Pancreas (tissue), 10 donors: ENCODE results near the gene PAGE4. TPM values are rescaled to one million over a fixed set of nuclear protein-coding genes. Genes with fewer than 3 reads are reported as not detected.

ENCODE experiments used
- ATAC-seq, 4 donors: fragments of 200-7000 bp; cut with Tn5 transposase; one replicate each; pipeline versions ENCODE4 v1.8.0 to v1.9.1; 2020; ENCODE audit warnings: mild to moderate bottlenecking in 4 of 4, moderate library complexity in 4 of 4
- DNase-seq, 6 donors: peaks; one replicate each; pipeline ENCODE4 v3.0.0-alpha.2; 2020
- FAIRE-seq: peaks from 2 replicates; lab custom pipeline; 2012; peaks lifted over from hg19 to GRCh38; lab: Jason Lieb, UNC
- H3K27ac ChIP-seq, 4 donors: fragments of 200-600 bp; sonication (generic); 1 replicate in 3 of 4; 2 replicates in 1 of 4; pipeline versions ENCODE4 v1.5.0 to v1.8.0; 2020
- H3K27me3 ChIP-seq, 4 donors: fragments of 200-600 bp; one replicate each; pipeline ENCODE4 v1.8.0; 2021
- H3K36me3 ChIP-seq, 3 donors: fragments of 200-600 bp; sonication (generic) in 1 of 3; one replicate each; pipeline versions ENCODE4 v1.5.0 to v1.8.0; 2020 to 2021
- H3K4me1 ChIP-seq, 3 donors: fragments of 200-600 bp; one replicate each; pipeline ENCODE4 v1.8.0; 2021
- H3K4me3 ChIP-seq, 4 donors: fragments of 200-600 bp; sonication (generic) in 2 of 4; one replicate each; pipeline versions ENCODE4 v1.5.0 to v1.8.0; 2020 to 2021
- H3K9me3 ChIP-seq, 4 donors: fragments of 200-600 bp; one replicate each; pipeline ENCODE4 v1.8.0; 2021
- WGBS, 2 donors: extraction: QIAGEN DNeasy Blood & Tissue Kit; methylation state at CpG; one replicate each; pipeline ENCODE4 v1.1.7; 2013; 5-methylcytosine and 5-hydroxymethylcytosine counted together
- intact Hi-C, 3 donors: fragments of 100-400 bp; cut with DNase I; formaldehyde crosslinking; loops; one replicate each; pipeline versions ENCODE4 v1.11.1 to v1.14.2; 2022
- polyA plus RNA-seq, 2 donors: library from polyadenylated mRNA; stranded (reverse); fragments of 200-250 nt; gene quantifications; one replicate each; pipeline ENCODE4 v1.2.3, GENCODE V29; 2013
- total RNA-seq, 6 donors: library from RNA; stranded (reverse); fragmentation: NEBNext Ultra II Directional in 4 of 6; extraction: Animal tissue kit (Norgen Biotek cat#: 25700) in 4 of 6; gene quantifications; one replicate each; pipeline versions ENCODE4 v1.2.1 to v1.2.4, GENCODE V29; 2021 to 2023
- TF ChIP-seq, protein P1 (sequence below), 4 donors: fragments of 200-600 bp; sonication (generic) in 3 of 4; IDR thresholded peaks; one replicate each; pipeline versions ENCODE4 v1.5.0 to v1.8.0; 2021; ENCODE audit warnings: antibody characterized with exemption in 4 of 4
- donor health status: healthy with polysubstance abuse.
- donor health status: DM: no; HTN: no; CAD: no; lungs with moderate emphysema.
- donor health status: DM: no; HTN: no; CAD: no.
- donor health status: control.
- donor health status: control.
- donor health status: Bipolar disorder and iron deficiency.
- donor health status: DM: yes; HTN: yes; CAD: no.
- donor health status: DM: no; HTN: no; CAD: no.
- donor health status: DM: no; HTN: no; CAD: no.
- donor health status: DM: yes; HTN: yes; CAD: no.

PAGE4 gene
- total and polyA plus RNA-seq, 8 donors: not detected

DNA sequence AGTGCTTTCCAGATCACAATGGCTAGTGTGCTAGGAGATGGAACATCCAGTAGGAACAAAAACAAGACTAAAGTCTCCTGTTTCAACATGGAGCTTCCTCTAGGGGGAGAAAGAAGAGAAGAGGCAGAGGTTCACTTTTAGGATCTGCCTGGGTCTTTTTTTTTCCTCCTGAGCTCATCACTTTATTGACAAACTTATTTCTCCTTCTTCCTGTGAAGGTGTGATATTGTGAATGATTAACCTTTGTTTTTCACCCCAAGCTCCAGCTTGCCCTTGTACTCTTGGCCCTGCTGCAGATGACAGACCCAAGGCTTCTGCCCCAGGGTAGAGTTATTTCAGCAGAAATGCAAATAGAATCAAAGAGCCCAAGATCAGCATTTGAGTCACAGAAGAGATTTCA lies 13.5 kb downstream of the PAGE4 start:
- TF ChIP-seq, protein P1, sequence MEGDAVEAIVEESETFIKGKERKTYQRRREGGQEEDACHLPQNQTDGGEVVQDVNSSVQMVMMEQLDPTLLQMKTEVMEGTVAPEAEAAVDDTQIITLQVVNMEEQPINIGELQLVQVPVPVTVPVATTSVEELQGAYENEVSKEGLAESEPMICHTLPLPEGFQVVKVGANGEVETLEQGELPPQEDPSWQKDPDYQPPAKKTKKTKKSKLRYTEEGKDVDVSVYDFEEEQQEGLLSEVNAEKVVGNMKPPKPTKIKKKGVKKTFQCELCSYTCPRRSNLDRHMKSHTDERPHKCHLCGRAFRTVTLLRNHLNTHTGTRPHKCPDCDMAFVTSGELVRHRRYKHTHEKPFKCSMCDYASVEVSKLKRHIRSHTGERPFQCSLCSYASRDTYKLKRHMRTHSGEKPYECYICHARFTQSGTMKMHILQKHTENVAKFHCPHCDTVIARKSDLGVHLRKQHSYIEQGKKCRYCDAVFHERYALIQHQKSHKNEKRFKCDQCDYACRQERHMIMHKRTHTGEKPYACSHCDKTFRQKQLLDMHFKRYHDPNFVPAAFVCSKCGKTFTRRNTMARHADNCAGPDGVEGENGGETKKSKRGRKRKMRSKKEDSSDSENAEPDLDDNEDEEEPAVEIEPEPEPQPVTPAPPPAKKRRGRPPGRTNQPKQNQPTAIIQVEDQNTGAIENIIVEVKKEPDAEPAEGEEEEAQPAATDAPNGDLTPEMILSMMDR (IDR thresholded peaks at IDR 0.05): no peak
- Histone ChIP-seq H3K36me3 (no peaks in the 10 kb centered on the region), H3K4me3 (no peak overlapping the region), H3K9me3 (no peaks in the 10 kb centered on the region), H3K4me1 (no peaks in the 10 kb centered on the region), H3K27ac (no peak overlapping the region), H3K27me3 (peaks cover 0 to 15% (median 1%) of the 10 kb centered on the region in 4 donors)
- no peak for DNase-seq
- peak in 2 of 4 donors; percentile 32 to 37 for ATAC-seq
- intact Hi-C loops: no loop called here
- no peak for FAIRE-seq

DNA sequence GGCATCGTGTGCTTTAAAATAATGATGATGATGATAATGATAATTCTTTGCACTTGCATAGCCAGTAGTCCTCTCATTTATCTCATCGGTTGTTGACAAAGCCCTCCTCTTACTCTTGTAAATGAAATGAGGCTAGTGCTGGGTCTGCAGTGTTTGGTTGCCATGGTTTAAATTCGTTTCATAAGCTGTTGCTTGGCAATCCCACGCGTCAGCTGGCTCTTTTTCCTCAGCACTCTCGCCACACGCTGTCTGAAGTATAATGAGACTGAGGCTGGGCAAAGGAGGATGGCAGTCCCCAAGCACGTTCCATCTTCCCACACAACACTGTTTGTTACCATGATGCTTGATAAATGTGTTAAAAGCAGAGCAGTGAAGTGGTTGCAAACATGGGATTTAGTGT lies 15.5 kb downstream of the PAGE4 start:
- 38 to 42% methylated on average over 8 of the region's 8 CpGs for WGBS, 2 donors
- DNase-seq: peak in 1 of 6 donors; percentile 4
- intact Hi-C loops: no loop called here

DNA sequence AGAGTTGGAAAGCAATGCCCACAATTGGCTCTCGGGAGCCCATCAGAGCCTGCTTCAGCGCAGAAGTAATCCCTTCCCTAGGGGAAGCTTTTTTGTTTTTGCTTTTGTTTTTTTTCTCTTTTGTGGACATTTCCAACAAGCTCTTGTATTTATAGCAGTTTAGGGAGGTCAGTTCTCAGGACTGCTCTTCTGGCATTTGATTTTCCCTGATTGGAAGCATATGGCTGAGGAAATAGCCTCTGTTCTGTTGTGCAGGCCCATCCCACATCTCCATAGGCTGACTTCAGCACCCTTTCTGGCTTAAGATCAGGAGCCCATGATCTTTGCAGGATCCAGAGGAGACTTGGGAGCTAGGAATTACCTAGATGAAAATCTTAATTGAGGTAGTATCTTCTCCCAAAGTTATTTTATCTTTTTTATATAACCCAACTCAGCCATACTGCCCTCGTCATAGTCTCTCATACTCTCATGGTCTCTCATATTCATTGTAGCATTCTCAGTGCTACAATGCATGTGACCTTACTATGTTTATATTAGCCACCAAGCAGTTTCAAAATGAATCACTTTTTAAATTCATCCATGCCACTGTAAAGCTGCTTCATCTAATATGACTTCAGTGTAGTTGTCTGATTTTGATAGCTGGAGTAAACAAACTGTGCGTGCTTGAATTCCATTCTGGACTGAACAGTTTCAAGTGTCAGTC lies 16.7 kb downstream of the PAGE4 start:
- H3K4me3 ChIP-seq: no peak overlapping the region
- TF ChIP-seq, protein P1 (IDR thresholded peaks at IDR 0.05): no peak
- intact Hi-C loops: no loop called here
- no peaks in the 10 kb centered on the region for H3K36me3 ChIP-seq
- H3K4me1 ChIP-seq: no peaks in the 10 kb centered on the region
- no peak overlapping the region for H3K27ac ChIP-seq
- peaks cover 0 to 15% (median 0%) of the 10 kb centered on the region in 4 donors for H3K27me3 ChIP-seq
- no peaks in the 10 kb centered on the region for H3K9me3 ChIP-seq
- WGBS, 2 donors: 72 to 82% methylated on average over 4 of the region's 4 CpGs
- ATAC-seq: no peak
- no peak for FAIRE-seq
- DNase-seq: no peak

More for the DNA sequence above, 15.5 kb downstream of the PAGE4 start:
- Histone ChIP-seq H3K27ac (no peak overlapping the region), H3K4me1 (no peaks in the 10 kb centered on the region), H3K27me3 (peaks cover 0 to 15% (median 0%) of the 10 kb centered on the region in 4 donors), H3K36me3 (no peaks in the 10 kb centered on the region), H3K4me3 (no peak overlapping the region), H3K9me3 (no peaks in the 10 kb centered on the region)
- TF ChIP-seq, protein P1 (IDR thresholded peaks at IDR 0.05): no peak
- ATAC-seq (peak in 2 of 4 donors; percentile 66 to 75), FAIRE-seq (no peak)

DNA sequence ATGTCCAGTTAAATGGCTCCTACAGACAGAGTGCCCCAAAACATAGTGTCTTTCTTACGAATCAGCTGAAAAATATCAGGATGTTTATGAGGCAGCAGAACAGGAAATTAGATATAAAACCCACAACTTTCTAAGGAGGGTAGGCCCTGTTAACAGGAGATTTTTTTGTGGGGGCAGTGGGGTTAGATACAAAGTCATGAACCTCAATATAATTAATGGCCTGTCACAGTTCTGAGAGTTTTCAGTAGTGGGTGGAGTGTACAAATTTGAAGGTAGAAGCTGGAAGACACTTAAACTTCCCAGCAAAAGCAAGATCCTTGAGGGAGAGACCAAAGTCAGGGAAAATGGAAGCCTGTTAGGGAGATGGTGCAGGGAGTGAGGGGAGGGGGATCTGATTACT lies 17.4 kb downstream of the PAGE4 start:
- WGBS, 2 donors: 58 to 74% methylated on average over 1 of the region's 1 CpG
- no peaks in the 10 kb centered on the region for H3K36me3 ChIP-seq
- TF ChIP-seq, protein P1 (IDR thresholded peaks at IDR 0.05): no peak
- H3K4me3 ChIP-seq: no peak overlapping the region
- ATAC-seq: no peak
- FAIRE-seq: no peak
- H3K27me3 ChIP-seq: peaks cover 0 to 15% (median 0%) of the 10 kb centered on the region in 4 donors
- no peak overlapping the region for H3K27ac ChIP-seq
- intact Hi-C loops: no loop called here
- no peaks in the 10 kb centered on the region for H3K9me3 ChIP-seq
- no peak for DNase-seq
- H3K4me1 ChIP-seq: no peaks in the 10 kb centered on the region

DNA sequence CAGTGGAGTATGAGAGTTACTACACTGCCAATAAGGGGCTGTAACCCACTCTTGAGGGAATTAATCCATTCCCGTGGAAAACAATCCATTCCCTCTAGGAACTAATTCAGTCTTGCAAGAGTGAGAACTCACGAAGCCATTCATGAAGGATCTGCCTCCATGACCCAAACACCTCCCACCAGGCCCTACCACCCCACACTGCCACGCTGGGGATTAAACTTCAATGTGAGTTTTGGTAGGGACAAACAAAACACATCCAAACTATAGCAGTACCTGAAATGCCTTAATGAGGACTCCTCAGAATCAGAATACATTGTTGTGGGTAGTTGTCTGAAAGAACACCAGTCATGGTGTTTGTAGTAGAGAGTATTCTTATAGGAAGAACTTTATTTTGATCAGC lies 19.2 kb downstream of the PAGE4 start:
- FAIRE-seq (no peak), DNase-seq (no peak), ATAC-seq (no peak)
- H3K9me3 ChIP-seq: no peaks in the 10 kb centered on the region
- 54 to 70% methylated on average over 3 of the region's 3 CpGs for WGBS, 2 donors
- TF ChIP-seq, protein P1 (IDR thresholded peaks at IDR 0.05): no peak
- H3K27ac ChIP-seq: no peak overlapping the region
- H3K36me3 ChIP-seq: no peaks in the 10 kb centered on the region
- H3K4me1 ChIP-seq: no peaks in the 10 kb centered on the region
- no peak overlapping the region for H3K4me3 ChIP-seq
- H3K27me3 ChIP-seq: peaks cover 0 to 15% (median 0%) of the 10 kb centered on the region in 4 donors
- intact Hi-C loops: no loop called here
